Psoas muscle (tissue), 8 donors: ENCODE data around the gene PARP12. TPM values are rescaled to one million over a fixed set of nuclear protein-coding genes. Genes with fewer than 3 reads are reported as not detected.
A peak's percentile ranks its signal among the peaks of the same experiment; 100 is the strongest.

ENCODE experiments used
- ATAC-seq, 4 donors: fragments of 200-7000 bp; cut with Tn5 transposase; one replicate each; pipeline ENCODE4 v1.9.1; 2020; ENCODE audit warnings: moderate library complexity in 3 of 4, mild to moderate bottlenecking in 2 of 4
- DNase-seq, 2 donors: peaks; one replicate each; pipeline ENCODE4 v3.0.0-alpha.2; 2020
- H3K27ac ChIP-seq: fragments of 200-600 bp; one replicate; pipeline ENCODE4 v1.8.0; 2022
- H3K27me3 ChIP-seq, 3 donors: fragments of 200-600 bp in 1 of 3; one replicate each; pipeline versions ENCODE4 v1.6.1 to v1.8.0; 2013 to 2022; ENCODE audit warnings: low read length in 2 of 3, mild to moderate bottlenecking in 2 of 3, moderate library complexity in 1 of 3; ENCODE audit not compliant: insufficient read depth in 3 of 3
- H3K36me3 ChIP-seq, 2 donors: fragments of 200-600 bp in 1 of 2; one replicate each; pipeline versions ENCODE4 v1.6.1 to v1.8.0; 2013 to 2022; ENCODE audit warnings: low read depth in 1 of 2, mild to moderate bottlenecking in 1 of 2, moderate library complexity in 1 of 2; ENCODE audit not compliant: insufficient read depth in 1 of 2
- H3K4me1 ChIP-seq: fragments of 200-600 bp; one replicate; pipeline ENCODE4 v1.8.0; 2022
- H3K4me3 ChIP-seq: fragments of 200-600 bp; one replicate; pipeline ENCODE4 v1.8.0; 2022; ENCODE audit warnings: mild to moderate bottlenecking
- H3K9me3 ChIP-seq: fragments of 200-600 bp; one replicate; pipeline ENCODE4 v1.8.0; 2022
- CTCF ChIP-seq: fragments of 200-600 bp; IDR thresholded peaks from one replicate; pipeline ENCODE4 v1.8.0; 2022; ENCODE audit warnings: antibody characterized with exemption
- WGBS, 3 donors: extraction: QIAGEN DNeasy Blood & Tissue Kit; methylation state at CpG; one replicate each; pipeline versions ENCODE4 v1.1.6 to v1.1.7; 2013; 5-methylcytosine and 5-hydroxymethylcytosine counted together
- intact Hi-C, 2 donors: fragments of 100-400 bp; cut with DNase I; formaldehyde crosslinking; loops; one replicate each; pipeline versions ENCODE4 v1.11.0 to v1.14.2; 2022
- polyA plus RNA-seq, 3 donors: library from polyadenylated mRNA; stranded (reverse); fragments of 200-250 nt; gene quantifications; one replicate each; pipeline ENCODE4 v1.2.3, GENCODE V29; 2013
- total RNA-seq, 4 donors: library from RNA; stranded (reverse); fragmentation: NEBNext Ultra II Directional in 2 of 4; extraction: Animal tissue kit (Norgen Biotek cat#: 25700) in 2 of 4; gene quantifications; one replicate each; pipeline versions ENCODE4 v1.2.1 to v1.2.4, GENCODE V29; 2021 to 2023
- donor health status: healthy with polysubstance abuse.
- donor health status: DM: no; HTN: no; CAD: no; lungs with moderate emphysema.
- donor health status: Bipolar disorder and iron deficiency.
- donor health status: healthy.
- donor health status: DM: yes; HTN: yes; CAD: no.
- donor health status: DM: no; HTN: no; CAD: no.
- donor health status: DM: no; HTN: no; CAD: no.
- donor health status: DM: yes; HTN: yes; CAD: no.

Gene PARP12
- total and polyA plus RNA-seq, 7 donors, result 4.3 to 6.9 (median 5.2) TPM

- no peak overlapping the region for H3K27ac ChIP-seq
- H3K4me1 ChIP-seq, result no peaks in the 10 kb centered on the region
- H3K4me3 ChIP-seq, result no peak overlapping the region
- no peak for TF ChIP-seq CTCF
- 78 to 83% (median 83%) methylated on average over 4 of the region's 4 CpGs for WGBS, 3 donors
- peaks cover 12% of the 10 kb centered on the region for H3K9me3 ChIP-seq
- no peaks in the 10 kb centered on the region for H3K36me3 ChIP-seq
- DNase-seq, result no peak
- intact Hi-C loops, result no loop called here
- H3K27me3 ChIP-seq, result no peaks in the 10 kb centered on the region
- no peak for ATAC-seq
Observed at GRCh38 chr7:140069298-140069949, 6.7 kb upstream of the PARP12 start.

- intact Hi-C loops, result no loop called here
- WGBS, 3 donors, result 59 to 93% (median 64%) methylated on average over 2 of the region's 2 CpGs
Observed at GRCh38 chr7:140068033-140068432, 5.3 kb upstream of the PARP12 start.

GRCh38 chr7:140067052-140067451 lies 4.3 kb upstream of the PARP12 start:
- Histone ChIP-seq H3K27me3 (peaks cover 0 to 4% (median 0%) of the 10 kb centered on the region in 3 donors), H3K27ac (no peak overlapping the region), H3K4me1 (no peaks in the 10 kb centered on the region), H3K9me3 (peaks cover 12% of the 10 kb centered on the region), H3K4me3 (no peak overlapping the region), H3K36me3 (no peaks in the 10 kb centered on the region)
- ATAC-seq (no peak), DNase-seq (no peak)
- intact Hi-C loops, result no loop called here
- no peak for TF ChIP-seq CTCF
- 71 to 79% (median 77%) methylated on average over 2 of the region's 2 CpGs for WGBS, 3 donors

More at GRCh38 chr7:140068033-140068432, 5.3 kb upstream of the PARP12 start:
- no peaks in the 10 kb centered on the region for H3K4me1 ChIP-seq
- no peak overlapping the region for H3K27ac ChIP-seq
- H3K4me3 ChIP-seq, result no peak overlapping the region
- no peak for DNase-seq
- TF ChIP-seq CTCF, result no peak
- peaks cover 12% of the 10 kb centered on the region for H3K9me3 ChIP-seq
- H3K36me3 ChIP-seq, result no peaks in the 10 kb centered on the region
- H3K27me3 ChIP-seq, result peaks cover 0 to 2% (median 0%) of the 10 kb centered on the region in 3 donors
- no peak for ATAC-seq

- peak overlapping the region; percentile 79 for H3K27ac ChIP-seq
- peak in 2 of 4 donors; percentile 12 to 13 for ATAC-seq
- H3K4me3 ChIP-seq, result peak overlapping the region; percentile 88
- peaks cover 0 to under 1% of the 10 kb centered on the region in 2 donors for H3K36me3 ChIP-seq
- peak in 1 of 2 donors; percentile 39 for DNase-seq
- intact Hi-C loops, result no loop called here
- TF ChIP-seq CTCF, result no peak
- 8 to 13% (median 10%) methylated on average over 32 of the region's 32 CpGs for WGBS, 3 donors
- no peaks in the 10 kb centered on the region for H3K4me1 ChIP-seq
- peaks cover 0 to 4% (median 0%) of the 10 kb centered on the region in 3 donors for H3K27me3 ChIP-seq
- H3K9me3 ChIP-seq, result peaks cover 3% of the 10 kb centered on the region
Observed at GRCh38 chr7:140062118-140062527, 628 bp downstream of the PARP12 start.

GRCh38 chr7:140061607-140061930 lies 1.2 kb downstream of the PARP12 start:
- intact Hi-C loops, result no loop called here
- H3K9me3 ChIP-seq, result peaks cover 3% of the 10 kb centered on the region
- H3K36me3 ChIP-seq, result peaks cover 0 to 6% of the 10 kb centered on the region in 2 donors
- H3K27ac ChIP-seq, result peak overlapping the region; percentile 30
- peaks cover 0 to 4% (median 0%) of the 10 kb centered on the region in 3 donors for H3K27me3 ChIP-seq
- TF ChIP-seq CTCF, result no peak
- 89 to 95% (median 89%) methylated on average over 2 of the region's 2 CpGs for WGBS, 3 donors
- no peaks in the 10 kb centered on the region for H3K4me1 ChIP-seq
- DNase-seq (no peak), ATAC-seq (no peak)
- peak overlapping the region; percentile 88 for H3K4me3 ChIP-seq
